Heart left ventricle (tissue), 13 donors: ENCODE data around the gene MFNG.
"Not testable (repeated sequence)": the region's sequence is repeated elsewhere in the genome, so short reads cannot be mapped to it uniquely, and the experiment has no call there.

Source experiments
- POLR2A ChIP-seq, 2 donors: fragments of 450-650 bp; IDR thresholded peaks; one replicate each; pipeline ENCODE4 v1.6.1; 2017; ENCODE audit warnings: antibody characterized with exemption in 2 of 2, mild to moderate bottlenecking in 2 of 2, moderate library complexity in 2 of 2
- TF ChIP-seq, protein P1 (sequence below), 12 donors: fragments of 200-600 bp; sonication (generic) in 4 of 12; IDR thresholded peaks; one replicate each; pipeline versions ENCODE4 v1.5.0 to v1.8.0; 2018 to 2022; ENCODE audit warnings: antibody characterized with exemption in 12 of 12, mild to moderate bottlenecking in 5 of 12
- donor health status: ischemic (EF 13 %, LVEDD 7.1; RV severe dilation, severe dysfunction).
- donor health status: DM: no; HTN: yes; CAD: no.
- donor health status: DM: no; HTN: no; CAD: no.
- donor health status: ischemic (EF 25% LVEDD 6.9; RV normal size, moderate dysfunction).
- donor health status: ischemic (EF 25% LVEDD 5.7; RV mildly dilated, moderate dysfunction).
- donor health status: ischemic (EF 35%, LVEDD 5.7; RV mildly dilated, moderate dysfunction).
- donor health status: nonischemic (EF 11% LVEDD 7.7; RV severe dilation, severe dysfunction).
- donor health status: DM: yes; HTN: yes; CAD: no.
- donor health status: PGD.
- donor health status: ischemic (EF 29% LVEDD 5.4; RV normal size, mild dysfunction).
- donor health status: nonischemic (EF 23%, LVEDD 6.1; RV moderate dilation, normal function).

DNA sequence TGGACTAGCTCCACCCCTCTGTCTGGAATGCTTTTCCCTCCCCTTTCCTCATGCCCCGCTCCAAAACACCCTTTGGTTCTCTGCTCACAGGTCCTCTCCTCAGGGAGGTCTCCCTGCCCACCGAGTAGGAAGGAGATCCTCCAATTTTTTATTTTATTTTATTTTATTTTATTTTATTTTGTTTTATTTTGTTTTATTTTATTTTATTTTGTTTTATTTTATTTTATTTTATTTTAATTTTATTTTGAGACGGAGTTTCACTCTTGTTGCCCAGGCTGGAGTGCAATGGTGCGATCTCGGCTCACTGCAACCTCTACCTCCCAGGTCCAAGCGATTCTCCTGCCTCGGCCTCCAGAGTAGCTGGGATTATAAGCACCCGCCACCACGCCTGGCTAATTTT lies 41.8 kb upstream of the MFNG start:
- TF ChIP-seq, protein P1, sequence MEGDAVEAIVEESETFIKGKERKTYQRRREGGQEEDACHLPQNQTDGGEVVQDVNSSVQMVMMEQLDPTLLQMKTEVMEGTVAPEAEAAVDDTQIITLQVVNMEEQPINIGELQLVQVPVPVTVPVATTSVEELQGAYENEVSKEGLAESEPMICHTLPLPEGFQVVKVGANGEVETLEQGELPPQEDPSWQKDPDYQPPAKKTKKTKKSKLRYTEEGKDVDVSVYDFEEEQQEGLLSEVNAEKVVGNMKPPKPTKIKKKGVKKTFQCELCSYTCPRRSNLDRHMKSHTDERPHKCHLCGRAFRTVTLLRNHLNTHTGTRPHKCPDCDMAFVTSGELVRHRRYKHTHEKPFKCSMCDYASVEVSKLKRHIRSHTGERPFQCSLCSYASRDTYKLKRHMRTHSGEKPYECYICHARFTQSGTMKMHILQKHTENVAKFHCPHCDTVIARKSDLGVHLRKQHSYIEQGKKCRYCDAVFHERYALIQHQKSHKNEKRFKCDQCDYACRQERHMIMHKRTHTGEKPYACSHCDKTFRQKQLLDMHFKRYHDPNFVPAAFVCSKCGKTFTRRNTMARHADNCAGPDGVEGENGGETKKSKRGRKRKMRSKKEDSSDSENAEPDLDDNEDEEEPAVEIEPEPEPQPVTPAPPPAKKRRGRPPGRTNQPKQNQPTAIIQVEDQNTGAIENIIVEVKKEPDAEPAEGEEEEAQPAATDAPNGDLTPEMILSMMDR (IDR thresholded peaks at IDR 0.05): not testable (repeated sequence)
- TF ChIP-seq POLR2A (IDR thresholded peaks at IDR 0.05): not testable (repeated sequence)
